H1 (cell line): ENCODE measurements around the gene ETF1. TPM values are rescaled to one million over a fixed set of nuclear protein-coding genes. Genes with fewer than 3 reads are reported as not detected.

Experiments
- CTCF ChIA-PET: fragments of 300-600 bp; sonication (Branson Sonifier 250); formaldehyde crosslinking; loops from one replicate; lab custom pipeline; 2021; ENCODE audit not compliant: partially characterized antibody; lab: Charles Lee
- POLR2A ChIA-PET: fragments of 300-600 bp; sonication (Branson Sonifier 250); formaldehyde crosslinking; loops from one replicate; lab custom pipeline; 2021; ENCODE audit warnings: inconsistent platforms; ENCODE audit not compliant: partially characterized antibody; lab: Charles Lee
- DNase-seq, 2 experiments: peaks; one replicate each; pipeline versions ENCODE4 v3.0.0 to v3.0.0-alpha.2; 2010 to 2022; ENCODE audit warnings: low spot score in 2 of 2, low read depth in 1 of 2, mixed read lengths in 1 of 2
- FAIRE-seq: peaks from 2 replicates; lab custom pipeline; 2011; peaks lifted over from hg19 to GRCh38; lab: Jason Lieb, UNC
- H2AFZ ChIP-seq: 2 replicates; pipeline ENCODE4 v1.8.1; 2012; ENCODE audit warnings: low read length, inconsistent platforms
- H2AK5ac ChIP-seq: 2 replicates; pipeline ENCODE4 v1.6.1; 2013; ENCODE audit warnings: low read depth, low read length
- H2BK120ac ChIP-seq: replicated peaks from 2 replicates; pipeline ENCODE3; 2013; ENCODE audit warnings: low read depth, low read length, inconsistent platforms
- H2BK12ac ChIP-seq: 2 replicates; pipeline ENCODE4 v1.6.1; 2013; ENCODE audit warnings: low read depth, low read length
- H2BK15ac ChIP-seq: 2 replicates; pipeline ENCODE4 v1.6.1; 2013; ENCODE audit warnings: low read length
- H2BK20ac ChIP-seq: 2 replicates; pipeline ENCODE4 v1.6.1; 2013; ENCODE audit warnings: low read length
- H2BK5ac ChIP-seq: 2 replicates; pipeline ENCODE4 v1.6.1; 2013; ENCODE audit warnings: low read depth, low read length
- H3K14ac ChIP-seq: 2 replicates; pipeline ENCODE4 v1.6.1; 2013; ENCODE audit warnings: inconsistent platforms; ENCODE audit not compliant: insufficient read length
- H3K18ac ChIP-seq: 2 replicates; pipeline ENCODE4 v1.6.1; 2013; ENCODE audit warnings: low read length; ENCODE audit errors: extremely low read depth
- H3K23ac ChIP-seq: 2 replicates; pipeline ENCODE4 v1.6.1; 2013; ENCODE audit warnings: inconsistent platforms; ENCODE audit not compliant: insufficient read length
- H3K23me2 ChIP-seq: 2 replicates; pipeline ENCODE4 v1.6.1; 2013; ENCODE audit warnings: low read depth, low read length
- H3K27ac ChIP-seq: 2 replicates; pipeline ENCODE4 v1.6.1; 2011; ENCODE audit warnings: low read depth, low read length, inconsistent platforms
- H3K27me3 ChIP-seq, 4 experiments: replicated peaks in 1 of 4; 1 replicate in 1 of 4; 2 replicates in 3 of 4; pipeline versions ENCODE4 v1.6.1 to v1.8.1; 2011 to 2013; ENCODE audit warnings: low read length in 3 of 4, mild to moderate bottlenecking in 3 of 4, inconsistent platforms in 2 of 4, mixed read lengths in 2 of 4, moderate library complexity in 1 of 4; ENCODE audit not compliant: control insufficient read depth in 3 of 4, insufficient read depth in 3 of 4; ENCODE audit errors: extremely low read depth in 1 of 4
- H3K36me3 ChIP-seq, 4 experiments: 2 replicates each; pipeline versions ENCODE4 v1.6.1 to v1.8.1; 2011 to 2013; ENCODE audit warnings: mild to moderate bottlenecking in 4 of 4, low read length in 3 of 4, moderate library complexity in 2 of 4, control low read depth in 1 of 4, inconsistent platforms in 1 of 4; ENCODE audit not compliant: insufficient read depth in 4 of 4, control insufficient read depth in 2 of 4
- H3K4ac ChIP-seq: replicated peaks from 2 replicates; pipeline ENCODE3; 2013; ENCODE audit warnings: low read length, low read depth, mixed read lengths, inconsistent platforms; ENCODE audit not compliant: insufficient read length
- H3K4me1 ChIP-seq, 4 experiments: replicated peaks in 1 of 4; 1 replicate in 1 of 4; 2 replicates in 3 of 4; pipeline versions ENCODE4 v1.6.1 to v1.8.1; 2011 to 2013; ENCODE audit warnings: low read length in 3 of 4, inconsistent platforms in 2 of 4, mixed read lengths in 1 of 4; ENCODE audit not compliant: insufficient read depth in 4 of 4, control insufficient read depth in 3 of 4
- H3K4me2 ChIP-seq, 2 experiments: 2 replicates each; pipeline versions ENCODE4 v1.6.1 to v1.8.1; 2011 to 2013; ENCODE audit warnings: low read depth in 2 of 2, low read length in 2 of 2, control low read depth in 1 of 2, inconsistent platforms in 1 of 2, mild to moderate bottlenecking in 1 of 2; ENCODE audit not compliant: insufficient read depth in 1 of 2
- H3K4me3 ChIP-seq, 4 experiments: fragments of 200-600, 300-600 bp in 1 of 4; sonication (generic), shearing (Covaris generic), sonication (Bioruptor Twin) in 1 of 4; 2 replicates each; pipeline versions ENCODE4 v1.5.1 to v1.8.1; 2011 to 2016; ENCODE audit warnings: low read length in 4 of 4, low read depth in 3 of 4, control low read depth in 2 of 4, inconsistent platforms in 2 of 4, mild to moderate bottlenecking in 2 of 4, mixed read lengths in 1 of 4, moderate library complexity in 1 of 4; ENCODE audit not compliant: insufficient read depth in 2 of 4; ENCODE audit errors: extremely low read depth in 1 of 4
- H3K56ac ChIP-seq: replicated peaks from 2 replicates; pipeline ENCODE3; 2013; ENCODE audit warnings: low read depth, mild to moderate bottlenecking, mixed read lengths, low read length, inconsistent platforms; ENCODE audit not compliant: insufficient read length
- H3K79me1 ChIP-seq: 2 replicates; pipeline ENCODE4 v1.6.1; 2013; ENCODE audit warnings: low read depth, low read length, control low read depth
- H3K79me2 ChIP-seq, 2 experiments: 2 replicates each; pipeline versions ENCODE4 v1.6.1 to v1.8.1; 2012 to 2013; ENCODE audit warnings: low read length in 2 of 2, mild to moderate bottlenecking in 2 of 2, inconsistent platforms in 1 of 2; ENCODE audit not compliant: insufficient read depth in 2 of 2, control insufficient read depth in 1 of 2
- H3K9ac ChIP-seq, 4 experiments: replicated peaks in 1 of 4; 1 replicate in 1 of 4; 2 replicates in 3 of 4; pipeline versions ENCODE4 v1.6.1 to v1.8.1; 2011 to 2013; ENCODE audit warnings: low read depth in 3 of 4, low read length in 3 of 4, control low read depth in 2 of 4, mild to moderate bottlenecking in 2 of 4, moderate library complexity in 2 of 4, inconsistent platforms in 1 of 4; ENCODE audit errors: extremely low read depth in 1 of 4
- H3K9me3 ChIP-seq, 2 experiments: 2 replicates each; pipeline versions ENCODE4 v1.6.1 to v1.8.1; 2012 to 2013; ENCODE audit warnings: mild to moderate bottlenecking in 2 of 2, moderate library complexity in 2 of 2, control low read depth in 1 of 2, inconsistent platforms in 1 of 2, low read depth in 1 of 2, low read length in 1 of 2, mixed read lengths in 1 of 2; ENCODE audit not compliant: insufficient read depth in 2 of 2
- H4K20me1 ChIP-seq, 2 experiments: replicated peaks in 1 of 2; 2 replicates each; pipeline versions ENCODE3 to v1.8.1; 2011 to 2013; ENCODE audit warnings: inconsistent platforms in 2 of 2, low read length in 2 of 2, mild to moderate bottlenecking in 1 of 2; ENCODE audit not compliant: insufficient read depth in 2 of 2, control insufficient read depth in 1 of 2
- H4K5ac ChIP-seq: 2 replicates; pipeline ENCODE4 v1.6.1; 2013; ENCODE audit warnings: low read length, low read depth, mixed read lengths, inconsistent platforms; ENCODE audit not compliant: insufficient read length
- H4K8ac ChIP-seq: 2 replicates; pipeline ENCODE4 v1.8.0; 2013; ENCODE audit warnings: mild to moderate bottlenecking, moderate library complexity, low read length, inconsistent platforms; ENCODE audit not compliant: insufficient read depth; ENCODE audit errors: extremely low read depth
- H4K91ac ChIP-seq: replicated peaks from 2 replicates; pipeline ENCODE3; 2013; ENCODE audit warnings: low read length, mixed read lengths, inconsistent platforms; ENCODE audit not compliant: insufficient read length
- BRCA1 ChIP-seq: IDR thresholded peaks from 2 replicates; pipeline ENCODE4 v1.6.1; 2012; ENCODE audit warnings: low read depth, low read length, improper control_type of control experiment
- CBX5 ChIP-seq: fragments of 300-800, 300-1000 bp; sonication (generic); IDR thresholded peaks from 2 replicates; pipeline ENCODE4 v1.7.1; 2016; ENCODE audit warnings: antibody characterized with exemption, low read length, low read depth
- CHD1 ChIP-seq: IDR thresholded peaks from 2 replicates; pipeline ENCODE4 v1.6.1; 2012; ENCODE audit warnings: low read depth, low read length, improper control_type of control experiment
- CHD2 ChIP-seq: IDR thresholded peaks from 2 replicates; pipeline ENCODE4 v1.6.1; 2012; ENCODE audit warnings: low read length, improper control_type of control experiment
- CREB1 ChIP-seq: IDR thresholded peaks from 2 replicates; pipeline ENCODE4 v1.6.1; 2012; ENCODE audit warnings: inconsistent platforms
- GTF2F1 ChIP-seq: IDR thresholded peaks from 2 replicates; pipeline ENCODE4 v1.6.1; 2012; ENCODE audit warnings: low read depth, low read length, improper control_type of control experiment, borderline replicate concordance
- POLR2AphosphoS5 ChIP-seq: IDR thresholded peaks from 2 replicates; pipeline ENCODE4 v1.6.1; 2011; ENCODE audit warnings: low read depth, low read length
- SAP30 ChIP-seq: fragments of 300-600 bp; sonication (generic); IDR thresholded peaks from 2 replicates; pipeline ENCODE4 v1.7.1; 2012; ENCODE audit warnings: low read length, moderate library complexity, mild to moderate bottlenecking, inconsistent platforms; ENCODE audit not compliant: insufficient read depth, insufficient replicate concordance
- SIN3A ChIP-seq, 2 experiments: IDR thresholded peaks in 1 of 2; conservative IDR thresholded peaks in 1 of 2; 2 replicates each; pipeline ENCODE4 v1.6.1; 2011 to 2012; ENCODE audit warnings: low read length in 2 of 2, improper control_type of control experiment in 1 of 2, low read depth in 1 of 2, mild to moderate bottlenecking in 1 of 2
- SP2 ChIP-seq: IDR thresholded peaks from 2 replicates; pipeline ENCODE4 v1.6.1; 2012; ENCODE audit warnings: mild to moderate bottlenecking, low read length, inconsistent platforms
- TAF7 ChIP-seq: optimal IDR thresholded peaks from 2 replicates; pipeline ENCODE3; 2011; ENCODE audit warnings: low read depth, mild to moderate bottlenecking, inconsistent platforms, low read length, moderate library complexity, borderline replicate concordance
- WGBS, 2 experiments: shearing (Covaris generic) in 1 of 2; methylation state at CpG; one replicate each; pipeline versions ENCODE4 v1.1.6 to v1.1.7; 2013 to 2015; ENCODE audit warnings: low lambda C conversion rate in 2 of 2, mixed read lengths in 2 of 2, inconsistent platforms in 1 of 2, low coverage in 1 of 2, missing lambda C conversion rate in 1 of 2; ENCODE audit not compliant: insufficient replicate concordance in 2 of 2, insufficient coverage in 1 of 2, insufficient read length in 1 of 2; ENCODE audit errors: extremely low coverage in 1 of 2, missing lambda C conversion rate in 1 of 2; 5-methylcytosine and 5-hydroxymethylcytosine counted together
- polyA plus RNA-seq, 7 experiments: library from polyadenylated mRNA; depleted of rRNA in 3 of 7; stranded (reverse) in 5 of 7; unstranded in 2 of 7; fragments of >200 nt in 5 of 7; fragments of 200-250 nt in 2 of 7; gene quantifications; 1 replicate in 5 of 7; 2 replicates in 1 of 7; 4 replicates in 1 of 7; pipeline versions ENCODE4 v1.2.1 to v1.2.3, GENCODE V29; 2011 to 2013; ENCODE audit warnings: missing spikeins in 2 of 7, mixed read lengths in 2 of 7
- total RNA-seq: library from RNA; stranded (reverse); fragmentation: NEBNext Ultra II Directional; extraction: Animal tissue kit (Norgen Biotek cat#: 25700); gene quantifications from 2 replicates; pipeline ENCODE4 v1.2.1, GENCODE V29; 2021
- TF ChIP-seq, protein P1 (sequence below): IDR thresholded peaks from 2 replicates; pipeline ENCODE4 v1.6.1; 2011; ENCODE audit warnings: low read length, improper control_type of control experiment
- TF ChIP-seq, protein P2 (sequence below): IDR thresholded peaks from 2 replicates; pipeline ENCODE4 v1.6.1; 2012; ENCODE audit warnings: inconsistent platforms

ETF1 gene
- total and polyA plus RNA-seq, 2 of the 8 experiments (the other 6 are each of a cell fraction or from before 2014, with no cell fraction given), result 50.5 to 168 TPM

DNA sequence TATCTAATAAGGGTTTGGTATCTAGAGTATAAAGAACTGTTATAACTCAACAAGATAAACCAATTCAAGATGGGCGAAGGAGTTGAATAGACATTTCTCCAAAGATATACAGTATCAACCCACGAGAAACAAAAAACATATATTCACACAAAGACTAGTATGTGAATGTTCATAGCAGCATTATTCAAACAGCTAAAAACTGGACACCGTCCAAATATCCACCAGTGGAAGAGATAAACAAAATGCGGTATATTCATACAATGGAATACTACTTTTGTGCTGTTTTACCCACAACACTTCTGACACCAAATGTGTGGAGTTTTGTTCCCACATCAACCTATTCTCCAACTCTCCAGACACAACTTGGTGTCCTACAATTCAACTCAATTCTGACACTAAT lies 44.7 kb downstream of the ETF1 start:
- POLR2A ChIA-PET, result interaction anchor here (0.9 to 14.1 kb wide), 3 partner anchors 32 to 45 kb away, joined by 3 to 294 read pairs (median 7); partner anchors contain the start of genes EGR1 and ETF1
- no peak overlapping the region for H3K56ac ChIP-seq
- H2BK12ac ChIP-seq, result no peak overlapping the region
- no peaks in the 10 kb centered on the region for H3K27me3 ChIP-seq
- H3K4me3 ChIP-seq, result no peak overlapping the region
- H3K18ac ChIP-seq, result no peak overlapping the region
- no peak overlapping the region for H4K8ac ChIP-seq
- no peak overlapping the region for H3K4me2 ChIP-seq
- no peaks in the 10 kb centered on the region for H3K36me3 ChIP-seq
- no peak overlapping the region for H2AFZ ChIP-seq
- H3K27ac ChIP-seq, result no peak overlapping the region
- H2BK5ac ChIP-seq, result no peak overlapping the region
- no peak overlapping the region for H3K9ac ChIP-seq
- no peak overlapping the region for H3K4ac ChIP-seq
- no peaks in the 10 kb centered on the region; the same call in 1 of the 2 replicates for H3K23me2 ChIP-seq
- no peak overlapping the region for H4K5ac ChIP-seq
- H2AK5ac ChIP-seq, result no peak overlapping the region
- no peak overlapping the region for H3K14ac ChIP-seq
- H3K4me1 ChIP-seq, result peaks cover 0 to 3% (median 2%) of the 10 kb centered on the region in 4 experiments; a peak in 3 of 7 replicates
- no peaks in the 10 kb centered on the region for H3K9me3 ChIP-seq
- no peak overlapping the region for H2BK120ac ChIP-seq
- WGBS, 2 experiments, result 77% methylated on average over 4 of the region's 4 CpGs; no CpG with 5 or more reads in 1 of the 2 experiments
- no peak overlapping the region for H4K91ac ChIP-seq
- H2BK15ac ChIP-seq, result no peak overlapping the region
- no peak for FAIRE-seq
- H4K20me1 ChIP-seq, result peaks cover 0 to 2% of the 10 kb centered on the region in 2 experiments
- no peaks in the 10 kb centered on the region for H3K79me1 ChIP-seq
- H3K23ac ChIP-seq, result no peak overlapping the region
- no peak for DNase-seq
- no peaks in the 10 kb centered on the region for H3K79me2 ChIP-seq
- no peak overlapping the region for H2BK20ac ChIP-seq
- CTCF ChIA-PET, result interaction anchor here (0.6 to 15.9 kb wide), 5 partner anchors 9 to 48 kb away, joined by 3 to 532 read pairs (median 5); partner anchors contain the start of gene EGR1
- no peak for TF ChIP-seq SIN3A (conservative IDR thresholded peaks at IDR 0.05 in 1 of 2, IDR thresholded peaks at IDR 0.05 in 1 of 2; ENCODE audit: low read depth in 1 of 2, low read length in 2 of 2)
- TF ChIP-seq CREB1, result no peak
- TF ChIP-seq, protein P1, sequence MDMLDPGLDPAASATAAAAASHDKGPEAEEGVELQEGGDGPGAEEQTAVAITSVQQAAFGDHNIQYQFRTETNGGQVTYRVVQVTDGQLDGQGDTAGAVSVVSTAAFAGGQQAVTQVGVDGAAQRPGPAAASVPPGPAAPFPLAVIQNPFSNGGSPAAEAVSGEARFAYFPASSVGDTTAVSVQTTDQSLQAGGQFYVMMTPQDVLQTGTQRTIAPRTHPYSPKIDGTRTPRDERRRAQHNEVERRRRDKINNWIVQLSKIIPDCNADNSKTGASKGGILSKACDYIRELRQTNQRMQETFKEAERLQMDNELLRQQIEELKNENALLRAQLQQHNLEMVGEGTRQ, result no peak
- no peak for TF ChIP-seq POLR2AphosphoS5
- TF ChIP-seq SP2, result no peak
- TF ChIP-seq BRCA1, result no peak
- no peak for TF ChIP-seq TAF7
- TF ChIP-seq, protein P2, sequence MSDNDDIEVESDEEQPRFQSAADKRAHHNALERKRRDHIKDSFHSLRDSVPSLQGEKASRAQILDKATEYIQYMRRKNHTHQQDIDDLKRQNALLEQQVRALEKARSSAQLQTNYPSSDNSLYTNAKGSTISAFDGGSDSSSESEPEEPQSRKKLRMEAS, result no peak
- TF ChIP-seq CHD2, result no peak
- TF ChIP-seq SAP30, result no peak
- TF ChIP-seq CBX5, result no peak
- TF ChIP-seq CHD1, result no peak
- no peak for TF ChIP-seq GTF2F1
